ENCODE results near the gene GTPBP2.
"Not testable (repeated sequence)": the region's sequence is repeated elsewhere in the genome, so short reads cannot be mapped to it uniquely, and the experiment has no call there.

DNA sequence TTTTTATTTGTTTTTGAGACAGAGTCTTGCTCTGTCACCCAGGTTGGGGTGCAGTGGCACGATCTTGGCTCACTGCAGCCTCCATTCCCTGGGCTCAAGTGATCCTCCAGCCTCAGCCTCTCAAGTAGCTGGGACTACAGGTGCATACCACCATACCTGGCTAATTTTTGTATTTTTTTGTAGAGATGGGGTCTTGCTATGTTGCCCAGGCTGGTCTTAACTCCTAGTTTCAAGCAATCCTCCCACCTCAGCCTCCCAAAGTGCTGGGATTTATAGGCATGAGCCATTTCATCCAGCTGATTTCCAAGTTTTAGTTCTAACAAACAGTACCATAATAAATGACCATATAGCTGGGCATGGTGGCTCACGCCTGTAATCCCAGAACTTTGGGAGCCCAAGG lies 23.8 kb upstream of the GTPBP2 start:
- TF ChIP-seq, protein P1, sequence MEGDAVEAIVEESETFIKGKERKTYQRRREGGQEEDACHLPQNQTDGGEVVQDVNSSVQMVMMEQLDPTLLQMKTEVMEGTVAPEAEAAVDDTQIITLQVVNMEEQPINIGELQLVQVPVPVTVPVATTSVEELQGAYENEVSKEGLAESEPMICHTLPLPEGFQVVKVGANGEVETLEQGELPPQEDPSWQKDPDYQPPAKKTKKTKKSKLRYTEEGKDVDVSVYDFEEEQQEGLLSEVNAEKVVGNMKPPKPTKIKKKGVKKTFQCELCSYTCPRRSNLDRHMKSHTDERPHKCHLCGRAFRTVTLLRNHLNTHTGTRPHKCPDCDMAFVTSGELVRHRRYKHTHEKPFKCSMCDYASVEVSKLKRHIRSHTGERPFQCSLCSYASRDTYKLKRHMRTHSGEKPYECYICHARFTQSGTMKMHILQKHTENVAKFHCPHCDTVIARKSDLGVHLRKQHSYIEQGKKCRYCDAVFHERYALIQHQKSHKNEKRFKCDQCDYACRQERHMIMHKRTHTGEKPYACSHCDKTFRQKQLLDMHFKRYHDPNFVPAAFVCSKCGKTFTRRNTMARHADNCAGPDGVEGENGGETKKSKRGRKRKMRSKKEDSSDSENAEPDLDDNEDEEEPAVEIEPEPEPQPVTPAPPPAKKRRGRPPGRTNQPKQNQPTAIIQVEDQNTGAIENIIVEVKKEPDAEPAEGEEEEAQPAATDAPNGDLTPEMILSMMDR (conservative IDR thresholded peaks at IDR 0.05): not testable (repeated sequence)
- not testable (repeated sequence) for TF ChIP-seq ZFX (IDR thresholded peaks at IDR 0.05)

Measured in C4-2B (cell line).